ENCODE measurements around the gene ZNF219.
"Not testable (repeated sequence)": the region's sequence is repeated elsewhere in the genome, so short reads cannot be mapped to it uniquely, and the experiment has no call there.

Gene ZNF219

DNA sequence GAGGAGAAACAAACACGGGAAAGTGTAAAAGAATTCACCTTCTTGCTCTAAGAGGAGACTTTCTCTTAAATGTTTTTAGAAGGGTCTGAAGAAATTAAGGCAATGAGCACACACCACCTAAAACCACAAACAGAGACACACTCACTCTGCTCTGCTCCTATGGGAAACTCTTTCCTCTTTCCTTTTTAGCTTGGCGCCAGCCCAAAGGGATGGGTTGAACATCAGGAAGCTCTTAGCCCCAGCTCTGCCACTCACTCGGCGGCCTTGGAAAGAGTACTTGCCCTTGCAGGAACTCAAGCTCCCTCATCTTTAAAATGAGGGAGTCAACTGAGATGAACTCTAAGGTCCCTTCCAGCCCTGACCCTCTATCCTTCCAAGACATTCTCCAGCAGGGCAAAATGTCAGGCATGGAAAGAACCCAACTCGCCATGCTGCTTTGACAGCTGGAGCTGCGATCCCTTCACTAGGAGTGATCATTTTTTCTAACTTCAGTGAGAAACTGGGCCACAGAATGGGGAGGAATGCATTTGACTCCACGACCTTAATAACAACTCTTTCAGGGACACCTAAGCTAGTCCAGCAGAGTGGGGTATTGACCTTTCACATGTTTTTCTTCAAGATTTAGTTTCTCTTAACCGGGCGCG is 41.8 kb downstream of the ZNF219 start:
- no peak for DNase-seq
- in situ Hi-C loops (cut with HindIII; ENCODE audit: low pct_ligation_motif_present, low pct_unique_long_range_greater_than_20kb, low sequenced_read_pairs) = no loop called here

- in situ Hi-C loops (cut with HindIII; ENCODE audit: low pct_ligation_motif_present, low pct_unique_long_range_greater_than_20kb, low sequenced_read_pairs) = no loop called here
- peak; percentile 50 for DNase-seq
Observed at GRCh38 chr14:21055432-21056117, 42.9 kb downstream of the ZNF219 start.

DNA sequence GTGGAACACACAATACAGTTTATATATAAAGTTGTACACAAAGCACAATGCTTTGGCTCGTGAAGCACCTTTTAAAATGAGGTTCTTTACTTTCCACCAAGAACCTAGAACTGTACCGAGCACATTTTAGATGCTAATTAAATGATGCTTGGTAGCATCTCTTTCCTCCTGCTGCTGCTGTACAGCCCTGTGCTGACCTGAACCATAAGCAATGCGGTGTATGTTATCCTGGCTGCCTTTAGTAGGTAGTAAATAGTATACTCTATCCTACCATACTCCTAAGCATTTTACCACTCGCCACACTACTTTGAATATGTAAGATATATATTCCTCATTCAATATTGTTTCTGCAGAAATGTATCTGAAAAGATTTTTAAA is 43.7 kb downstream of the ZNF219 start:
- in situ Hi-C loops (cut with HindIII; ENCODE audit: low pct_ligation_motif_present, low pct_unique_long_range_greater_than_20kb, low sequenced_read_pairs) = no loop called here
- DNase-seq = no peak

- DNase-seq = no peak
- in situ Hi-C loops (cut with HindIII; ENCODE audit: low pct_ligation_motif_present, low pct_unique_long_range_greater_than_20kb, low sequenced_read_pairs) = no loop called here
Observed at GRCh38 chr14:21054123-21054767, 44.2 kb downstream of the ZNF219 start.

DNA sequence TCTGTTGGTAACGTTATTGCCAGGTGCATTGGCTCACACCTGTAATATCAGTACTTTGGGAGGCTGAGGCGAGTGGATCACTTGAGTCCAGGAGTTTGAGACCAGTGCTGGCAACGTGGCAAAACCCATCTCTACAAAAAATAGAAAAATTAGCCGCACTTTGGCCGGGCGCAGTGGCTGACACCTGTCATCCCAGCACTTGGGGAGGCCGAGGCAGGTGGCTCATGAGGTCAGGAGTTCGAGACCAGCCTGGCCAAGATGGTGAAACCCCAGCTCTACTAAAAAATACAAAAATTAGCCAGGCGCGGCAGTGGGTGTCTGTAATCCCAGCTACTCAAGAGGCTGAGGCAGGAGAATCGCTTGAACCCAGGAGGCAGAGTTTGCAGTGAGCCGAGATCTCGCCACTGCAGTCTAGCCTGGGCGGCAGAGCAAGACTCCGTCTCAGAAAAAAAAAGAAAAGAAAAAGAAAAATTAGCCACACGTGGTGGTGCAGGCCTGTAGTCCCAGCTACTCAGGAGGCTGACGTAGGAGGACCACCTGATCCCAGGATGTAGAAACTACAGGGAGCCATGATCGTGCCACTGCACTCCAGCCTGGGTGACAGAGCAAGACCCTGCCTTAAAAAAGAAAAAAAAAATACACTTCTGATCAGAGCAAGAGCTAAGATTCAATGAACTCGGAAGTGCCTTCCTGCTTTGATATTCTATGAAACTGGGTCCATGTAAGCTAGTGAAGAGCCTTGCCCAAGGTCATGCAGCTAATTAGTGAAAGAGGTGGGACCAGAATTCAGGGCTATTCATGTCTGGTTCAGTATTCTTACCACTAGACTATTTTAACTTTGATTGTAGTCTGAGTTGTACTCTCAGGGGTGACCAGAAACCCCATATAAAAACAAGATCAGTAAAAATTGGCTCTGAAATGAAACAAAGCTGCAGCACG is 45.0 kb downstream of the ZNF219 start:
- DNase-seq = no peak
- in situ Hi-C loops (cut with HindIII; ENCODE audit: low pct_ligation_motif_present, low pct_unique_long_range_greater_than_20kb, low sequenced_read_pairs) = no loop called here

DNA sequence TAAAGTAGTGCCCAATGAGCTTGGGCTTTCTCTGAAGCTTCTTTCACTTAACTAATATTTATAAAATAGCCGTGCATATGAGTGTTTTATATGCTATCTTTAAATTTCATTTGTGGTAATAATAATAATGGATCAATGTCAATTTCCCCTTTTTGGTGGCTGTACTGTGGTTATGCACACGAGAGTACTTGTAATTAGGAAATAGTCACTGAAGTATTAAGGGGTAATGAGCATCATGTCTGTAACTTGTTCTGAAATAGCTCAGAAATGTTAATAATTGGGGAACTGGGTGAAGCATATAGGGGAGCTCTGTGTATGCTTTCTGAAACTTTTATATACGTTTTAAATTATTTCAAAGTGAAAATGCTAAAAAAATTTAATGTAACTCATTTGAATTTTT is 47.9 kb downstream of the ZNF219 start:
- DNase-seq = no peak
- in situ Hi-C loops (cut with HindIII; ENCODE audit: low pct_ligation_motif_present, low pct_unique_long_range_greater_than_20kb, low sequenced_read_pairs) = no loop called here

- DNase-seq = no peak
Observed at GRCh38 chr14:21049271-21049673, 49.2 kb downstream of the ZNF219 start.

DNA sequence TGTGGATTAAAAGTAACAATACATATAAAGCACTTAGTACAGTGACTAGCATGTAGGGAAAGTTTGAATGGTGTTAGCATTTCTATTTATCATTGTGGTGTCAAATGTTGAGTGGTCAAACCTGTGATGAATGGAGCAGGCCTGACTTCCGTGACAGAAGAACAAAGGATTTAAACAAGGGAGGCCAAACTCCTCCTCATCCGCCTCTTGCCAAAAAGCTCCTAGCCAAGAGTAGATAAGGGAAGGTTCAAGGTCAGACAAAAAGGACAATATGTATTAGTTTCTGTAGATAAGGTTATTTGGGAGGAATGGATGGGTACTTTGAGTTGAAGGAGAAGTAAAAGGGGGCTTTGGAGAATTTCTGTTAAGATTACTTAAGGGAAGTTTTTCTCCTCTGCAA is 49.8 kb downstream of the ZNF219 start:
- DNase-seq = no peak
- in situ Hi-C loops (cut with HindIII; ENCODE audit: low pct_ligation_motif_present, low pct_unique_long_range_greater_than_20kb, low sequenced_read_pairs) = no loop called here

More at GRCh38 chr14:21049271-21049673, 49.2 kb downstream of the ZNF219 start:
- in situ Hi-C loops (cut with HindIII; ENCODE audit: low pct_ligation_motif_present, low pct_unique_long_range_greater_than_20kb, low sequenced_read_pairs) = no loop called here

GRCh38 chr14:21047378-21047781 is 51.1 kb downstream of the ZNF219 start:
- no peak for DNase-seq
- in situ Hi-C loops (cut with HindIII; ENCODE audit: low pct_ligation_motif_present, low pct_unique_long_range_greater_than_20kb, low sequenced_read_pairs) = no loop called here

GRCh38 chr14:21043974-21044618 is 54.4 kb downstream of the ZNF219 start:
- in situ Hi-C loops (cut with HindIII; ENCODE audit: low pct_ligation_motif_present, low pct_unique_long_range_greater_than_20kb, low sequenced_read_pairs) = no loop called here
- no peak for DNase-seq

GRCh38 chr14:21043387-21043973 is 55.0 kb downstream of the ZNF219 start:
- in situ Hi-C loops (cut with HindIII; ENCODE audit: low pct_ligation_motif_present, low pct_unique_long_range_greater_than_20kb, low sequenced_read_pairs) = no loop called here
- DNase-seq = no peak

- in situ Hi-C loops (cut with HindIII; ENCODE audit: low pct_ligation_motif_present, low pct_unique_long_range_greater_than_20kb, low sequenced_read_pairs) = no loop called here
- DNase-seq = no peak
Observed at GRCh38 chr14:21042918-21043317, 55.5 kb downstream of the ZNF219 start.

GRCh38 chr14:21041676-21042433 is 56.6 kb downstream of the ZNF219 start, which contains the start of gene RNASE7:
TSS of gene RNASE7 (plus strand) at chr14:21042362. CDS start at chr14:21042993, 631 bp downstream.
- in situ Hi-C loops (cut with HindIII; ENCODE audit: low pct_ligation_motif_present, low pct_unique_long_range_greater_than_20kb, low sequenced_read_pairs) = no loop called here
- peak; percentile 8 for DNase-seq

DNA sequence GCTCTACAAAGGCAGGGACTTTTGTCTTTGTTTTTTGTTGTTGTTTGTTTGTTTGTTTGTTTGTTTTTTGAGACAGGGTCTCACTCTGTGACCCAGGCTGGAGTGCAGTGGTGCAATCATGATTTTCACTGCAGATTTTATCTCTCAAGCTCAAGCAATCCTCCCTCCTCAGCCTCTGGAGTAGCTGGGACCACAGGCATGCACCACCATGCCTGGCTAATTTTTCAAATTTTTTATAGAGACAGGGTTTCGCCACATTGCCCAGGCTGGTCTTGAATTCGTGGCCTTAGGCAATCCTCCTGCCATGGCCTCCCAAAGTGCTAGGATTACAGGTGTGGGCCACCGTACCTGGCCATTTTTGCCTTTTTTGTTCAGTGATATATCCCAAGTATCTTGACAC is 57.5 kb downstream of the ZNF219 start:
- in situ Hi-C loops (cut with HindIII; ENCODE audit: low pct_ligation_motif_present, low pct_unique_long_range_greater_than_20kb, low sequenced_read_pairs); DNase-seq: not testable (repeated sequence)

DNA sequence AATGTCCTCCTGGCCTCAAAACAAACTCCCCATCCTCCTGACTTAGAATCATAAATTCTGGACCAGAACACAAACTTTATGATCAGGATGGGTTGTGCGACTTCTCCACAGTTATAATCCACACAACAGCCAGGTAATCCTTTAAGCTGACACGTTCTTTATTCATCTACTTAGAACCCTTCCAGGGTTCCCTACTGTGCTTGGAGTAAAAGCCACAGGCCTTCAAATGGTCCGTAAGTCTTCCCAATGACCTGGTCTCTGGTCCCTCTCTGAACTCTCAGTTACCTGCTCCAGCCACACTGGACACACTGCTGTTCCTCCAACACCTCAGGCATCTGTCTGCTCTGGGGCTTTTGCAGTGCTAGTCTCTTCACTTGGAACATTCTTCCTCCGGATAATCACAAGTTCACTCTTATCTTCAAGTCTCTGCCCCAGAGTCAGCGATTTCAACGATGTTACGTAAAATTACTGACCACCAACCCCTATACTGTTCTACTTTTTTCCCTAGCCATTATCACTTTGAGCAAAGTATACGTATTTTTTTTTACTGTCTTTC is 58.0 kb downstream of the ZNF219 start:
- no peak for DNase-seq
- in situ Hi-C loops (cut with HindIII; ENCODE audit: low pct_ligation_motif_present, low pct_unique_long_range_greater_than_20kb, low sequenced_read_pairs) = no loop called here

All from ACHN (cell line).